HG02884 (cell line): ENCODE data around the gene AGAP2.

Source experiments
- ATAC-seq: cut with Tn5 transposase; IDR thresholded peaks from one replicate; pipeline ENCODE4 v1.9.1; 2021; ENCODE audit warnings: mild to moderate bottlenecking, moderate library complexity; ENCODE audit not compliant: unreplicated experiment

AGAP2 gene

DNA sequence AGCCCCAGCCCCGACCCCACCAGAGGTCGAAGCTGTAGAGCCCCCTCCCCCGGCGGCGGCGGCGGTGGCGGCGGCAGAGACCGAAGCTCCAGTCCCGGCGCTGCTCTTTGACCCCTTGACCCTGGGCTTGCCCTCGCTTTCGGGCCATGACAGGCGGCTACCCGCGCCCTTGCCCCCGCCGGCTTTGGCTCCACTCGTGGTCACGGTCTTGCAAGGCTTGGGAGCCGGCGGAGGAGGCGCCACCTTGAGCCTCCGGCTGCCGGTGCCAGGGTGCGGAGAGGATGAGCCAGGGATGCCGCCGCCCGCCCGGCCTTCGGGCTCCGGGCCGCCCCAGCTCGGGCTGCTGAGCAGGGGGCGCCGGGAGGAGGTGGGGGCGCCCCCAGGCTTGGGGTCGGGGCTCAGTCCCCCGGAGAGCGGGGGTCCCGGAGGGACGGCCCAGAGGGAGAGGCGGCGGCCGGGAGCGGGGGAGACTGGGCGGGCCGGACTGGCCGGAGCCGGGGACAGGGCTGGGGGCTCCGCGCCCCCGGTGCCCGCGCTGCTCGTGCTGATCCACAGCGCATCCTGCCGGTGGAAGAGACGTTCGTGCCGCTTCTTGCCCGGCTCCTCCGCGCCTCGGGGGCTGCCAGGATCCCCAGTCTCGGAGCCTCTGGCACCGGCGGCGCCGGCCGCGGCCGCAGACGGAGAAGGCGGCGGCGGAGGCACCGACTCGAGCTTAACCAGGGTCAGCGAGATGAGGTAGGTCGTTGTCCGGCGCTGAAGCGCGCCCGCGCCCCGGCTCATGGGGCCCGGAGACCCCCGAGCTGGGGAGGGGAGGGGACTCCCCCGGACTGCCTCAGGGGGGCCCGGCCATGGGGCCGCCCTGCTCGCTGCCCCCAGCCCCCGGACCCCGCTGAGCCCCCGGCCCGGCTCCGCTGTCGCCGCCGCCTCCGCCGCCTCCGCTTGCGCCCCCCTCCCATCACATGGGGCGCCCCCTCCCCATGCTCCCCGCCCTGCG, 778 bp downstream of the AGAP2 start:
- ATAC-seq: no peak

DNA sequence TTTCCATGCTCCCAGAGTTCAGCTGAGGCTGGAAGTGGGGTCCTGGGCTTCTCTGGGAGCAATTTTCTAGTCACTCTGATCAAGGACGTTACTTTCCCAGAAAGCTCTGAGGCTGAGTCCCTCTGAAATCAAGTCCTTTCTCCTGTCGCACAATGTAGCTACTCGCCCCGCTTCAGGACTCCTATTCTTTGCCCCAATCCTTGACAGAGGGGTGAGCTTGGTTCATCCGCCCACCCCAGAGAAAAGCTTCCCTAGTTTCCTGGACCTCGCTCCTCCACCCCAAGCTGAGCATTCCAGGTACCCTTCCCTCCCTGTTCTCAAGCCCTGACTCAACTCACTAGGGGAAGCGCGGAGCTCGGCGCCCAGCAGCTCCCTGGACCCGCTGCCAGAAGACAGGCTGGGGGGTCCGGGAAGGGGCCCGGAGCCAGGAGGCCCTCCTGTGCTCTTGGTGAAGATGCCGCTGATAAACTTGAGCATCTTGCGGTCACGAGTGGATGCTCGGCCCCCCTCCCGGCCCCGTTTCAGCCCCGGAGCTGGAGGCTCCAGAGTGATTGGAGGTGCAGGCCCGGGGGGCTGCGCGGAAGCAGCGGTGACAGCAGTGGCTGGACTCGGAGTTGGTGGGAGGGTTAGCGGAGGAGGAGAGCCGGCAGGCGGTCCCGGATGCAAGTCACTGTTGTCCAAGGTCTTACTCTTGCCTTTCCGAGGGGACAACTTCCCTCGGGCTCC, 1.6 kb downstream of the AGAP2 start:
- no peak for ATAC-seq

DNA sequence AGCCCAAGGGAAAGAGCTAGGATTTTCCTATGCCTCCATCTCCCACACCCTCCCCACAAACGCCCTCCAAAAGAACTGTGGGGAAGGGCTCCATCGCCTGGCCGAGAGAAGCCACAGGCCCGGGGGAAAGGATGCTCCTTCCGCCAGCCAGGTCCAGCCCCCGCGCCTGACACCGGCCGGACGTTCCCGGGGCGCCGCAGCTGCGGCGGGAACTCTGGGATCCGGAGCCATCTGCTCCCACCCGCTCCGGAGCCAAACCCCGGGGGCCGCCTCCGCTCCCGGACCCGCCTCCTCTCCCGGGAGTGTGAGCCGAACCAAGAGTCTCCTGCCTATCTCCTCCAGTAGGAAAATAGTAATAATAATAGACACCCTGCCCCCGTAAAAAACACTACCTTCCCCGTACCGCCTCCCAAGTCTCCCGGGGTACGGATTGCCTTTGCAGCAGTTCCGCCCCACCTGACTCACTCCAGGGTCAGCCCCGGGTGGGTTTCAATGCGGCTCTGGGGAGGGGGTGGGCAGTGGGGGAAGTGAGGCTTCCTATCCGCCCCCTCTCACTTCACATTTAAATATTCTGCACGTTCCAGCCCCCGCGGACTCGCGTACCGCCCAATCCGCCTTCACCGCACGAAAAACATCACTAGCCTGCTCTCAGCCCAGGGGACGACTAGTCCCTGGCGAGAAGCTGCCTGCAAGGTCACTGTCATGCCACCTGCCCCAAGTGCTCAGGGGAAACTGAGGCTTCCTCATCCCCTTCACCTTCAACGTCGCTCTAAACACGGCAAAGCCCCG, 2.4 kb downstream of the AGAP2 start:
- no peak for ATAC-seq

DNA sequence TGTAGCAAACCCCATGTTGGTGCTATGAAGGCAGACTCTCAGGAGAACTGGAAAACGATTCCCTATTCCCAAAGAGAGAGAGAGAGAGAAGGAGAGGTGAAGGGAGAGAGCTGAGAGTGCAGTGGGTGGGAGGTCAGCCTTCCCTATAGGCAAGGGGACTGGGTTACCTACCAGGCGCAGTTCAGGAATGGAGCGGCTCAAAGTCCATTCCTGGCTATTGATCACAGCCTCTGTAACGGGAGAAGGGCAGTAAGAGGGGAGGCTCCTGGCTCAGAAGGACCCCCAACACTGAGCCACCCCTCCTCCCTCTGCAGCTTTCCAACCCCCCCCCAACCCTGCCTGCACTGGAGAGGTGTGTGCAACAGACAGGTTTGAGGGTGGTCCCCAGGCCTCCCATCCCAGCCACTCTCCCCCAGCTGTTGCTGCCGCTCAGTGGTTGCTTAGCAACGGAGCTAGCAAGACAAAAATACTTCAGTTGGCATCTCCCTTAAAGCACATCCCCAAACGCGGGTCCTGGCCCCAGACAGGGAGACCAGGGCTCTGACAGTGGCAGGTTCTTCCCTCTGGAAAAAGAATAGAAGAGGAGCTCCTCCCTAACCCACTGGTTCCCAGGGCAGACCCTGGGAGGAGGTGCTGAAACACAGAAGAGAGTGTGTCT, 3.2 kb downstream of the AGAP2 start:
- ATAC-seq: no peak

DNA sequence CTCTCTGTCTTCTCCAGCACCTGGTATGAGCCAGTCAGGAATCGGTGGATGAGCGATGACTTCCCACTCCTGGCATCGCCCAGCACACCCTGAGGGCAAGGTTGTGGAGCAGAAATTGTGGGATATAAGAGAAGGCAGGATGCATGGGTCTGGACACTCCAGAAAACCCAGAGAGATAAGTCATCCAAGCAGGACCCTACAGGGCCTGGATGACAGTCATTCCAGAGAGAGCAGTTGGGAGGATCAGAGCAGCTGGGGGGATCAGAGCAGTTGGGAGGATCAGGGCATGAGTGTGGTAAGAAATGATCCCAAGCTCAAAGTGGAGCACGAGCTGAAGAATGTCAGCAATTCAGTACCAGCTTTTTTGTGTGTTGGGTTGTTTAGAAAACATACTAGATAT, 4.0 kb downstream of the AGAP2 start:
- ATAC-seq: no peak

DNA sequence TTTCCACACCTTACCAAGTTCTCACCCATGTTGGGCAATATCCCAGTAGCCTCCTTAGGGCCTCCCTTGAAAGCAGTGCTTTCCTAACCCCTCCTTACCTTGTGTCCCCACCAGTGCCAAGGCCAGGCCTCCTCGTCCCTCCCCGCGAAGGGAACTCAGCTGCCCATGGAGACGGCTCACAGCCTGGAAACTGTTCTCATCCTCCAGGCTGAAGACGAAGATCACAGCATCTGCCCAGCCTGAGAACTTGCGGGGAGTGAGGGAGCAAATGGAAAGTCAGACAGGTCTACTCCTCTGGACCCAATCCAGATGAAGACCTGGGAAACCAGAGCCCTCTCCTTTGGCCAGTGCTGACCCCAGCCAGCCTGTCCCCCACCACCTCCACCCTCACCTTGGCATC, 4.6 kb downstream of the AGAP2 start:
- no peak for ATAC-seq

DNA sequence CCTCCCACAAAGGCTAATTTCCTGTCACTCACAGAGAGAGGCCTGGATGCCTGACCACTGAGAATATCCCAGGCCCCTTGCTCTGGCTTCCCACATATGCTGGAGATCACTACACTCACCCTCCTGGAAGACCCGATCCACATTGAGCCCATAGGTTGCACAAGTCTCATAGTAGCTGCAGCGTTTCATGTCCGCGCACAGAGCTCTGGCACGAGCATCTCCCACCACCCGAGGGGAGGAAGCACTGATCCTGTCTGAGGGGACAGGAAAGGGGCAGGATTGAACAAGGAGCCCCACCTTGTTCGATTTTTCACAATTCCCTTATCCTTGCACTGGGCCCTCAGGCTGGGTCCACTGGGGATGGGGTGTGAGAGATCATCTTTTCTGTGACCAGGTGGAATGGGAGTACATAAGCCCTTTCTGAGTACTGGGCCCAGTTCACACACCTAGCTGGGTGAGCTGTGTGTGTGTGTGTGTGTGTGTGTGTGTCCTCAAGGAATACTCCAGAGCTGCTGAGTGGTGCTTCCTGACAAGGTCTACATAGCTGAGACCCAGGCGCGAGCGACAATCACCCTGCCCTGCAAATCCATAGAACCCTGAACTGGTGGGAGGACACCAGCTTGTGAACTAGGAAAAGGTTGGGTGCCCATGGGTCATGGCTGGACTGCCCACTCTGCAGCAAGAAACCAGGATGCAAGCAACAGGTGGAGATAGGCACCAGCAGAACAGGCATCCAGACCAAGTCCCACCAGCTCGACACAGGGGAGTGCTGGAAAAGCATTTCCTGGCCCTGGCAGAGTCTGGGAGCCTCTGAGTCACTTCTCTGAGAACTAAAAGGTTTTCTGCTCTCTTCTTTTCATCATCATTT, 5.6 kb downstream of the AGAP2 start:
- no peak for ATAC-seq

DNA sequence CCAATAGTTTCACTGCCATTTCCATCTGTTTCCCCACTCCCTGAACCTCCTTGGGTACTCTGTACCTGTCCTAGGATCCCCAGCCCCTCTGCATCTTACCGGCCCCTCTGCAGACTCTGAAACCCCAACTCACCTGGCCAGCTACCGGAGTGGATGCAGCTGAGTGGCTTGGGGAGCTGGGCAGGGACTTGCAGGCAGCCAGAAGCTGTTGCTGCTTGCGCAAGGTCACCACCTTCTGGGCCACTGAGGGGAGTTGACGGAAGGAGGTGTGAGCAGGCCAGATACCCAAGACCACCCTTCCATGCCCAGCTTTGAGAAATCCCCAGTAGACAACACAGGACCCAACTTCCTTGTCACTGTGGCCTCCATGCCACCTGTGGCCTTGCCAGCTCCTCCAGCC, 6.3 kb downstream of the AGAP2 start:
- no peak for ATAC-seq

DNA sequence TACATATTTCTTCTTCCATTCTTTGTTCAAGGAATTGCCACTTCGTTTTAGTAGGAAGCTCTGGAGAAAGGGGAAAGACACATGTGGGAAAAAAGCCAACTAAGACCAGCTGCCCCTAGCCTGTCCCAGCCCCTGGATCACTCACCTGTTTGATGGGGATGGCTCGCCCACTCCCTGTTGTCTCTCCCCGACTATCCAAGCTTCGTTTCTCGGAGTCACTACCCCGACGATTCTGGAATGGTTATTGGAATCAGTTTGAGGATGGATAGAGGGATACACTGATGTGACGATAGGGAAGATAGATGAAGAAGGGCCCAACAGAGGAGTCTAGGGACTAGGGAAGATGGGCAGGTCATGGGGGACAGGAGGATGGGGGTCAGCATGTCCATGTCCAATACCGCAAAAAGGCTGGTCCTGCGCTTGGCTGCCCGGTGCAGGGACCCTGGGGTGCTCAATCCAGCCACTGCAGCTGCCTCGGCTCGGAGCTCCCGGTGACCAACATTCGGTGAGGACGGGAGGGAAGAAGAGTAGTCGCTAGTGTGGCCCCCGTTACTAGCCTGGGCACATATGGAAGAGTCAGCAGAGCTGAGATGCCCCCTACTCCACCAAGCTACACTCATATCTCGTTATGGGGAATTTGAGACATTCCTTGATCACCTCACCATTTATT, 7.0 kb downstream of the AGAP2 start:
- no peak for ATAC-seq

DNA sequence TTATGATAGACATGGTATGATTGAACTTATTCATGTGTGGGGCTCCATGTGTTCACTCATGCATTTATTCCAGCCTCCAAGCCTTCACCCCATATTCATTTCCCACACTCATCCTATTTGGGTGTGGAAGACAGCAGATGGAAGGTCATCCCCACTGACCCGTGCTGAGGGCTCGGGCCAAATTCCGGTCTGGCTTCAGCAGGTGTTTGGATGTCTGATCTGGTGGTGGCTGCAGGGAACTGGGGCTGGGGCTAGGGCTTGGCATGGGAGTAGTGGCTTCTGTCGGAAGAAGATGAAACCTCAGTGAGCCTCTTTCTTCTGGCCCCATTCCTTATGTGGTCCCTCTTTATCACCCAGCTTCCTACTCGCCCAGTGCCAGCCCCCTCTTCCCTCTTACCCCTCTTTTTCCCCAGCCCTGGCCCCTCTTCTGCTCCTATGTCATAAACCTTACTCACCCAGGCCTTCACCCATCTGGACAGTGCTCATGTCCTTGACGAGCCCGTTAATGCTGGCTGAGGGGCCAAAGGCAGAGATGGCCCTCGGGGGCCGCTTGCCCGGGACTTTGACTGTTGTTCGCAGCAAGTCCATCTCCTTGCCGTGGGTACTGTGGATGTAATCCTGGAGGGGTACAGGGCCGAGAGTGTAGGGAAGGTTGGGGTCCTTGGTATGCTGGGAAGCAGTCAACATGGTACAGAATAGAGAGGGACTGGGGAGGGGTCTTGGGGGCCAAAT, 8.0 kb downstream of the AGAP2 start:
- no peak for ATAC-seq

DNA sequence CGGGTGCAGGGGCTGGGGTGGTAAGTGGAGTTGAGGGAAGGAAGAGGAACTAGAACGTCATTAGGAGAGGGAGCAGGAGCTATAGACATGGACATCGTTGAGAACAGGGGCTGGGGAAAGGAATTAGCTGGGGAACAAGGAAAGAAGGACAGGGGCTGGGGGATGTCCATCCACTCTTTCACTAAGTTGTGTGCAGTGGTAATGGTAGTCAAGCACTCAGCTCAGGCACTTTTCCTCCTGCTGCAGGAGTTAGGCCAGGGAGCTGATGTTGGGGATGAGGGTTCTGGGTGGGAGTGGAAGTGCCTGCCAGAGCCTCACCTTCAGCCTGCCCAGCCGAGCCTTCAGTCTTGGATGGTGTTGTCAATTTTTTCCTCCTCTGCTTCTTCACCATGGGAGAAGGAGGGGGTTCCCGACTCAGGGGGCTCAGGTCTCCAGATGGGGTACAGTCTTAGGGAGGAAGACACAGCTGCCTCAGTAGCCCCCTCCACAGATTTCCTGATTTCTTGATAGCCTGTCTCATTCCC, 9.2 kb downstream of the AGAP2 start:
- ATAC-seq: no peak

DNA sequence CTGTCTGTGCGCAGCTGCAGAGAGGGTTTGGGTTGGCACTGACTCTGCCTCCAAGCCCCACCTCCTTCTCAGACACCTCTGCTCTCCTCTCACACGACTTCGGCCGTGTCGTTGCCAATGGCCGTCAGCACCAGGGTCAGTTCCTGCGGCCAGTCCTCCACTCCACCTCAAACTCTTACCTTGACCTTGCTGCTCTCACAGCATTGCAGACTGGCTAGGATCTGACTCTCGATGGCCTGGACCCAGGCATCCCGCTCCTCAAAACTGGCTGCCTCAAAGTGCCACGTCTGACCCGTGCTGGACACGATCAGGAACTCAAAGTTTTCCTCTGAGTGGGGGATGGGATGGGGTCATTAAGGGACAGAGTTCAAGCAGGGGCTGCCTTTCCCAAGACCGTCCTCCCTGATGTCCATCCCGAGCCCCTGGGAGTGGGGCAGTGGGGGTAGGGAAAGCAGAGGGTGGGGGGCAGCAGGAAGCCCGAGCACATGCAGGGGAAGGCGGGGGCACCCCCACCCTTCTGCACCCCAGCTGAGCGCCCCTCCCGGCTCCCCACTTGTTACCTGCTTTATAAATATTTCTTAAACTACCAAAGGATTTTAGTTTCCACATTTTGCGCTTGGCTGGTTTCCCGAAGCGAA, 10.7 kb downstream of the AGAP2 start:
- no peak for ATAC-seq

DNA sequence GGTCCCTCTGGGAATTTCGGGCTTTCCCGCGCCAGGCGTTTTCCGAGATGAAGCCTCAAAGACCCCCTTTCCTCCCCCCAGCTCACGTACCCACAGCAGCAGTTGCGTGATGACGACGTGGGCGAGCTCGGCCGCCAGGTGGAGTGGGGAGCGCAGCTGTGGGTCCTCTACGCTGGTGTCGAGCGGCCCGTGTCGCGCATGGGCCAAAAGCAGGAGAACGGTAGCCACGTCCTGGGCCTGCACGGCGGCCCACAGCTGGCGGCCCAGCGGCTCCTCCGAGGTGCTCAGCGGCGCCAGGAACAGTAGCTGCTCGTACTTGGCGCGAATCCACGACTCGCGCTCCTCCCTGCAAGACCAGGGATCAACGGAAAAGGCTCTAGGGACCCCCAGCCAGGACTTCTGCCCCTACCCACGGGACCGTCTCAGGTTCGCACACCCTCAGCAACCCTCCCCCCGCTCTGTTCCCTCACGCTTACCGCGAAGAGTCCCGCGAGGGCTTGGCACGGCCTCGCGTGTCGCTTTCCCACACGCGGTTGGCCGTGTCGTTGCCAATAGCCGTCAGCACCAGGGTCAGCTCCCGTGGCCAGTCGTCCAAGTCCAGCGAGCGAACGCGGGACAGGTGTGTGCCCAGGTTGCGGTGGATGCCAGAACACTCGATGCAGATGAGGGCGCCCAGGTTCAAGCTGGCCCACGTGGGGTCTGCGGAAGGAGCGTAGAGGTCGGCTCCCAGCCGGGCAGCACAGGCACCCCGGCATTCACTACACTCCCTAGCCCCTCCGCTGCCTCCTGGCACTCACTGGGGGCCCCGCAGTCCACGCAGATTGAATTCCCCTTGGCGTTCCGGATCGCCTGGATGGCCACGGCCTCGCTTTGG, 11.4 kb downstream of the AGAP2 start:
- ATAC-seq: no peak

DNA sequence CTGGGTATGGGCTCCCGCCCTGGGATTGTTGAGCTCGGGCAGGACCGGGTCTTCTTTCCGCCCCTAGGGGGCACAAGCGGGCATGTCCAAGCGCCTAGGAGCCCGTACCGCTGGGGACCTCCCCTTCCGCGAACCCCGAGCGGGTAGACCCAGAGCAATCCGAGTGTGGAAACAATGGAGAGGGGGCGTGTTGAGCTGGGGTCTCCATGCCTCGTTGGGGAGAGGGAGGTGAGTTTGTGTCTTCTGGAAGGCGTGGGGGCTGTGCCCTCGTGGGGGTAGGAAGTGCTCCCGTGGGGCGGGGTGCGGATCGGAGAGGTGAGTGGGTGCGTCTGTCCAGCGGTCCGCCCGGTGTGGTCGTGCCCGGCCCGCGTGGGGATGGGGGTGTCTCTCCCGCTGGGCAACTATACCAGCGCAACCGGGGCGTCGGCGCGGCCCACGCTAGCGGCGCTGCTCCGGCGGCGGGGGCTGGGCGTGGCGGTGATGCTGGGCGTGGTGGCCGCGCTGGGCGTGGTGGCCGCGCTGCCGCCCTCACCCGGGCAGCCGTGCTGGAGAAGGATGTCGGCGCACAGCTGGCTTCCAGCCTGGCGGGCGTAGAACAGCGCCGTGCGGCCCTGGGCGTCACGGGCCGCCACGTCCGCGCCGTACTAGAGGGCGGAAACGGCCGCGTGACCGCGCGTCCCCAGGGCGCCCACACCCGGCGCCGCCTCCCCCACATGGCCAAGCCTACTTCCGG, 12.2 kb downstream of the AGAP2 start:
- ATAC-seq: no peak

DNA sequence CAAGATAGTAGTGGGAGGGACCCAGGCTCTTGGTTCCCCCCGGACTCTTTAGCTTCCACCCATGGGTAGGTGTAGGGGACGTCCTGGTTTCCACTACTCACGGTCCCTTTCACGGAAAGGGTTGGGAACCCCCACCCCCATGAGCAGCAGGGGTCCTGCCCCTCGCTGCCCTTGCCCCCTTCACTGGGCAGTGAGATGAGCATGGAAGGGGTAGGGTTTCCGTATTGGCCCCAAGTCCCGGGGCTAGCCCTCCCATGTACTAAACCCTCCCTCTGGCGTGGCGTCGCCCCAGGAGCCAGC, 12.7 kb downstream of the AGAP2 start:
- ATAC-seq: no peak

DNA sequence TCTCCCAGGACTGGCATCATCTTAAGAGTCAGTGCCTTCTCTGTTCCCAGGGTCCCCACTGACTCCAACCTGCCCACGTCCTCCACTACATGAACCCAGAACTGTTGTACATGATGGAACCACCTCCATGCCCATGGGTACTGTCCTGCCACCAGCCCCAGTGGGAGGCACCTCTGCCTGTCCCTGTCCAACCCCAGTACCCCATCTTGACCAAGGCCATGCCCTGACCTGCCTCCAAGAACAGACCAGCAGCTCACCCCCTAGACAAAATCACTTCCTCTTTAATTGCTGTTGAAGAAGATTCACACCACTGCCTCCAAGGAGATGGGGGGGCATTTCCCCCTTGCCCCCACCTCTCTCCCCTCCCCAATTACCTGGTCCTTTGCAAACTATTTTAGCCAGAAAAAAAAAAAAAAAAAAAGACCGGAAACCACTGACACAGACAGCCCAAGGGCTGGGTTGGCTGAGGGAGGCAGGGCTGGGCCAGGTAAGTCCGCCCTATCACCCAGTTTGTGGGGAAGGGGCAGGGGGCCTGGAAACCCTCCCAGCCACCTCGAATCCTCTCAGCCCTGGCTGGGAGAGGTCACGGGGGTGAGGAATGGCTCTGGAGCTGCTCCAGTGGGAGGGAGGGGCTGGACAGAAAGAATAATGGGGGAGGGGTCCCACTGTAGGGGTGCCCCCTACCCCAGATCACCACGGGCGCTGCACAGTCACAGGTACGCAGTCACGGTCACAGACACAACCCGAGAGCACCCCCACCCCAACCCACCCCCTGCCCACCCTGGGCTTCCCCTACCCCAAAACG, 13.4 kb downstream of the AGAP2 start:
- no peak for ATAC-seq
